ENCODE data around the gene SWSAP1.

DNA sequence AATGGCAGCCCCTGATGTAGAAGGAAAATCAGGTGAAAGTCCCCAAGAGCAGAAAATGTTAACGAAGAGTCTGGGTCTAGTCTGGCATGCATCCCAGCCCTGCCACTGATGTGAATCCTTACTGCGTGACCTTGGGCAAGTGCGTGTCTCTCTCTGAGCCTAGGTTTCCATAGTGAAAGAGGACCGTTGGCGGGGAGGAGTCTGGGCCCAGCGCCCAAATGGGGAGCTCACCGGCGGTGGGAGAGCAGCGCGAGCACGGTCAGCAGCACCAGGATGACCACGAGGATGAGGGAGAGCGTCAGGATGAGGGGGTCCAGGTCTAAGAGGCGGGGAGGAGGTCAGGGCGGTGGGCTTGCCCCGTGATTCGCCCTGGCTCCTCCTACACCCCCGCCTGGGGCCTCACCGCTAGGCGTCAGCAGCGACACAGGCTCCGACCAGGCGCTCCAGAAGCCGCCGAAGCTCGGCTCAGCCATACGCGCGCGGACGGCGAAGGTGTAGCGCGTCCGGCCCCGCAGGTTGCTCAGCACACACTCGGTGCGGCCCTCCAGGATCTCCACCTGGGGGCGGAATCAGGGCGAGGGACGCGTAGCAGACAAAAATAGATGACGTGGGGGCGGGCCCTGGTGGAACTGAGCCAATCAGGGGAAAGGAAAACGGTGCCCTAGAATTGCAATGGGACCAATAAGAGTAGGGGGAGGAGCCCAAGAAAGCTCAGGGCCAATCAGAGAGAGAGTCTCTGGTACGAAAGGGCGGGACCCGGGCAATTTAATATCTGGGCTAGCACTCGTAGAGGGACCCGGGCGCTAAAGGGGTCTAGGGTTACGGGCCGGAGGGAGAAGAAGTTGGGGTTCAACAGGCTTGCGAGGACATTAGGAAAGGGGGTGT, 6.4 kb downstream of the SWSAP1 start:
- TF ChIP-seq, protein P1, sequence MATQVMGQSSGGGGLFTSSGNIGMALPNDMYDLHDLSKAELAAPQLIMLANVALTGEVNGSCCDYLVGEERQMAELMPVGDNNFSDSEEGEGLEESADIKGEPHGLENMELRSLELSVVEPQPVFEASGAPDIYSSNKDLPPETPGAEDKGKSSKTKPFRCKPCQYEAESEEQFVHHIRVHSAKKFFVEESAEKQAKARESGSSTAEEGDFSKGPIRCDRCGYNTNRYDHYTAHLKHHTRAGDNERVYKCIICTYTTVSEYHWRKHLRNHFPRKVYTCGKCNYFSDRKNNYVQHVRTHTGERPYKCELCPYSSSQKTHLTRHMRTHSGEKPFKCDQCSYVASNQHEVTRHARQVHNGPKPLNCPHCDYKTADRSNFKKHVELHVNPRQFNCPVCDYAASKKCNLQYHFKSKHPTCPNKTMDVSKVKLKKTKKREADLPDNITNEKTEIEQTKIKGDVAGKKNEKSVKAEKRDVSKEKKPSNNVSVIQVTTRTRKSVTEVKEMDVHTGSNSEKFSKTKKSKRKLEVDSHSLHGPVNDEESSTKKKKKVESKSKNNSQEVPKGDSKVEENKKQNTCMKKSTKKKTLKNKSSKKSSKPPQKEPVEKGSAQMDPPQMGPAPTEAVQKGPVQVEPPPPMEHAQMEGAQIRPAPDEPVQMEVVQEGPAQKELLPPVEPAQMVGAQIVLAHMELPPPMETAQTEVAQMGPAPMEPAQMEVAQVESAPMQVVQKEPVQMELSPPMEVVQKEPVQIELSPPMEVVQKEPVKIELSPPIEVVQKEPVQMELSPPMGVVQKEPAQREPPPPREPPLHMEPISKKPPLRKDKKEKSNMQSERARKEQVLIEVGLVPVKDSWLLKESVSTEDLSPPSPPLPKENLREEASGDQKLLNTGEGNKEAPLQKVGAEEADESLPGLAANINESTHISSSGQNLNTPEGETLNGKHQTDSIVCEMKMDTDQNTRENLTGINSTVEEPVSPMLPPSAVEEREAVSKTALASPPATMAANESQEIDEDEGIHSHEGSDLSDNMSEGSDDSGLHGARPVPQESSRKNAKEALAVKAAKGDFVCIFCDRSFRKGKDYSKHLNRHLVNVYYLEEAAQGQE (IDR thresholded peaks at IDR 0.05; ENCODE audit: insufficient read depth in 1 of 2, low read depth in 2 of 2, low read length in 2 of 2): no peak
- TF ChIP-seq POLR2AphosphoS5 (IDR thresholded peaks at IDR 0.05; ENCODE audit: low read depth, low read length) (peak; percentile 71), SIN3A (IDR thresholded peaks at IDR 0.05; ENCODE audit: borderline replicate concordance, insufficient read depth, low read length) (no peak), FOXP2 (optimal IDR thresholded peaks at IDR 0.05; ENCODE audit: borderline replicate concordance, extremely low read depth, extremely low read length, insufficient read depth) (peak; percentile 52)

Data from PFSK-1 (cell line).